ENCODE results near the gene OR2H2.

- TF ChIP-seq, protein P1, sequence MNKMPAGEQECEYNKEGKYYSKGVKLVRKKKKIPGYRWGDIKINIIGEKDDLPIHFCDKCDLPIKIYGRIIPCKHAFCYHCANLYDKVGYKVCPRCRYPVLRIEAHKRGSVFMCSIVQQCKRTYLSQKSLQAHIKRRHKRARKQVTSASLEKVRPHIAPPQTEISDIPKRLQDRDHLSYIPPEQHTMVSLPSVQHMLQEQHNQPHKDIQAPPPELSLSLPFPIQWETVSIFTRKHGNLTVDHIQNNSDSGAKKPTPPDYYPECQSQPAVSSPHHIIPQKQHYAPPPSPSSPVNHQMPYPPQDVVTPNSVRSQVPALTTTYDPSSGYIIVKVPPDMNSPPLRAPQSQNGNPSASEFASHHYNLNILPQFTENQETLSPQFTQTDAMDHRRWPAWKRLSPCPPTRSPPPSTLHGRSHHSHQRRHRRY (tag by site-specific recombination; IDR thresholded peaks at IDR 0.05): no peak
- TF ChIP-seq, protein P2, sequence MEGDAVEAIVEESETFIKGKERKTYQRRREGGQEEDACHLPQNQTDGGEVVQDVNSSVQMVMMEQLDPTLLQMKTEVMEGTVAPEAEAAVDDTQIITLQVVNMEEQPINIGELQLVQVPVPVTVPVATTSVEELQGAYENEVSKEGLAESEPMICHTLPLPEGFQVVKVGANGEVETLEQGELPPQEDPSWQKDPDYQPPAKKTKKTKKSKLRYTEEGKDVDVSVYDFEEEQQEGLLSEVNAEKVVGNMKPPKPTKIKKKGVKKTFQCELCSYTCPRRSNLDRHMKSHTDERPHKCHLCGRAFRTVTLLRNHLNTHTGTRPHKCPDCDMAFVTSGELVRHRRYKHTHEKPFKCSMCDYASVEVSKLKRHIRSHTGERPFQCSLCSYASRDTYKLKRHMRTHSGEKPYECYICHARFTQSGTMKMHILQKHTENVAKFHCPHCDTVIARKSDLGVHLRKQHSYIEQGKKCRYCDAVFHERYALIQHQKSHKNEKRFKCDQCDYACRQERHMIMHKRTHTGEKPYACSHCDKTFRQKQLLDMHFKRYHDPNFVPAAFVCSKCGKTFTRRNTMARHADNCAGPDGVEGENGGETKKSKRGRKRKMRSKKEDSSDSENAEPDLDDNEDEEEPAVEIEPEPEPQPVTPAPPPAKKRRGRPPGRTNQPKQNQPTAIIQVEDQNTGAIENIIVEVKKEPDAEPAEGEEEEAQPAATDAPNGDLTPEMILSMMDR (tag by site-specific recombination; IDR thresholded peaks at IDR 0.05): no peak
Measured at GRCh38 chr6:29626948-29627754, 42.2 kb downstream of the OR2H2 start.
